ENCODE data around the gene DZIP3. TPM values are rescaled to one million over a fixed set of nuclear protein-coding genes. Genes with fewer than 3 reads are reported as not detected.

DZIP3 gene
- total RNA-seq, 1 donor from 2014 or later = 7.4 TPM

DNA sequence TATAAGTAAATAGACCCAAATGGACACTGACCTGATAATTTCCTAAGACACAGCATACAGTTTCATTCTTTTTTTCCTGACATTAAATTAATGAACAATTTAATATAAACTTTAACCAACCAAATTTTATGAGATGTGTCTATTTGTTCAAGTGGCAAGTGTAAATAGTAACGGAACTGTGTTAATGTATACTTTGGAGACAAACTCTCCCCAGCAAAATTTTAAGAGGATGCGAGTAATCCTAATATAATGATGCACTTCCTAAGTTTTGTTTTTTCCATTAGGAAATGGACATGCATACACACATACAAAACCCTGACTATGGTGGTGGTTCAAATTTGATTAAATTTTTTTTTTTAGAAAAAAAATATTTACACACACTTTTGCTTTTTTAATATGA lies 40.6 kb upstream of the DZIP3 start:
- TF ChIP-seq POLR2AphosphoS5 (IDR thresholded peaks at IDR 0.05; ENCODE audit: insufficient read depth in 1 of 2, low read depth in 1 of 2) (no peak), POLR2A (IDR thresholded peaks at IDR 0.05) (no peak)
- TF ChIP-seq, protein P1, sequence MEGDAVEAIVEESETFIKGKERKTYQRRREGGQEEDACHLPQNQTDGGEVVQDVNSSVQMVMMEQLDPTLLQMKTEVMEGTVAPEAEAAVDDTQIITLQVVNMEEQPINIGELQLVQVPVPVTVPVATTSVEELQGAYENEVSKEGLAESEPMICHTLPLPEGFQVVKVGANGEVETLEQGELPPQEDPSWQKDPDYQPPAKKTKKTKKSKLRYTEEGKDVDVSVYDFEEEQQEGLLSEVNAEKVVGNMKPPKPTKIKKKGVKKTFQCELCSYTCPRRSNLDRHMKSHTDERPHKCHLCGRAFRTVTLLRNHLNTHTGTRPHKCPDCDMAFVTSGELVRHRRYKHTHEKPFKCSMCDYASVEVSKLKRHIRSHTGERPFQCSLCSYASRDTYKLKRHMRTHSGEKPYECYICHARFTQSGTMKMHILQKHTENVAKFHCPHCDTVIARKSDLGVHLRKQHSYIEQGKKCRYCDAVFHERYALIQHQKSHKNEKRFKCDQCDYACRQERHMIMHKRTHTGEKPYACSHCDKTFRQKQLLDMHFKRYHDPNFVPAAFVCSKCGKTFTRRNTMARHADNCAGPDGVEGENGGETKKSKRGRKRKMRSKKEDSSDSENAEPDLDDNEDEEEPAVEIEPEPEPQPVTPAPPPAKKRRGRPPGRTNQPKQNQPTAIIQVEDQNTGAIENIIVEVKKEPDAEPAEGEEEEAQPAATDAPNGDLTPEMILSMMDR (IDR thresholded peaks at IDR 0.05) = no peak
- intact Hi-C loops (cut with DNase I) = no loop called here
- Histone ChIP-seq H3K27me3 (no peaks in the 10 kb centered on the region), H3K4me1 (no peaks in the 10 kb centered on the region), H3K36me3 (no peaks in the 10 kb centered on the region), H3K4me3 (no peak overlapping the region), H3K9me3 (no peaks in the 10 kb centered on the region), H3K27ac (no peak overlapping the region)
- no peak for DNase-seq (ENCODE audit: extremely low spot score in 2 of 2)

DNA sequence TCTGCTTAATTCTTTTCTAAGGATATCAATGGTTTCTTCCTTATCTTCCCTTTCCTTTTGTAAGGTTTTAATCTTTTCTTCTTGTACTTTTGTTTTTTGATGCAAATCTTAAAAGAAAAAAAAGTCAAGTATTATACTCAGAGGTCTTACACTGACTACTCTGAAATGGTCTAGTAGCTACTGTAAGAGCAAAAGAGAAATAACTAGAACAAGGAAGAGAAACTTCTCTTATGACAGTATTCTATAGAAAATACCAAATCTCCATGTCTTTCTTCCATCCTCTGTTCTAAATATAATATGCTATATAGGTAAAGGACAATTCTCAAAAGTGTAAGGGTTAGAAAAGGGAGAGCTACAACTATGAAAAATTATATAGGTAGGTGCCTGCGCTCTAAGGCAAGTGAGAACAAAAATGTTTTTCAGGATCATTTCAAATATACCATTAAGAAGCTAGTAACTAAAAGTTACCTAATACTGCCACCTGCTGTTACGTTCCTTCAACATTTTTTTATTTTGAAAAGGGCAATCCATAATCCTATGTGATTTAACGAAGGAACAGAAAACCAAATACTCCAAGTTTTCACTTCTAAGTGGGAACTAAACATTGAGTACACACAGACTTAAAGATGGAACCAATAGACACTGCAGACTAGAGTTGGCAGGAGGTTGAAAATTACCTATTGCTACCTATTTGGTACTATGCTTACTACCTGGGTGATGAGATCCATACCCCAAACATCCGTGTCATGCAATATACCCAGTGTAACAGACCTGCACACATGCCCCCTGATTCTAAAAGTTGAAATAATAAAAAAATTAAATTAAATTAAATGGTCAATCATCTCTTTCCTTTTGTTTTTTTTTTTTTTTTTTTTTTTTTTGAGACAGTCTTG lies 37.0 kb upstream of the DZIP3 start:
- Histone ChIP-seq H3K9me3 (no peaks in the 10 kb centered on the region), H3K27me3 (no peaks in the 10 kb centered on the region), H3K36me3 (no peaks in the 10 kb centered on the region), H3K4me1 (no peaks in the 10 kb centered on the region), H3K4me3 (no peak overlapping the region), H3K27ac (no peak overlapping the region)
- TF ChIP-seq POLR2AphosphoS5 (IDR thresholded peaks at IDR 0.05; ENCODE audit: insufficient read depth in 1 of 2, low read depth in 1 of 2) (peak in 1 of 2 donors; percentile 11), POLR2A (IDR thresholded peaks at IDR 0.05) (no peak)
- TF ChIP-seq, protein P1 (IDR thresholded peaks at IDR 0.05) = peak in 2 of 3 experiments; percentile 52 to 62
- intact Hi-C loops (cut with DNase I) = loop anchor here (5.0 kb wide), 1 partner anchor 60 kb away; no protein-coding TSS in a partner anchor
- DNase-seq (ENCODE audit: extremely low spot score in 2 of 2) = no peak

DNA sequence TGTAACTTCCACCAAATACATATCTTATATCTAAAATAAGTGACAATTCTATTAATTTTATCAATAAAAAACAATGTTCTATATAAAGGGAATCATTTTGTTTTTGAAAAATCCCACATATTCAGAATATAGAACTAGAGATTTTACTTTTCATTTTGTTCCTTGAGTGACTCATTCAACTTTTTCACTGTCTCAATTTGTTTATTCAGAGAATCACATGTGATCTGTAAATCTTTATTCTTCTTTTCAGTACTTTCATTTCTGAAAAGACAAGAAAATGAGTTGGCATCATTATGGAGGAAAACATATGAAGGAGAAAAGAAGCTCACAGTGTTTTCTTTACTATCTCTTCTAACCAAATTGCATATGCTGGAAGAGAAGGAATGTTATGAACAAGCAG lies 35.3 kb upstream of the DZIP3 start:
- no peak for TF ChIP-seq POLR2A (IDR thresholded peaks at IDR 0.05)
- H3K27me3 ChIP-seq = no peaks in the 10 kb centered on the region
- H3K9me3 ChIP-seq = no peaks in the 10 kb centered on the region
- H3K27ac ChIP-seq = no peak overlapping the region
- intact Hi-C loops (cut with DNase I) = loop anchor here (5.0 kb wide), 1 partner anchor 62 kb away; no protein-coding TSS in a partner anchor
- no peaks in the 10 kb centered on the region for H3K4me1 ChIP-seq
- H3K36me3 ChIP-seq = no peaks in the 10 kb centered on the region
- no peak for DNase-seq (ENCODE audit: extremely low spot score in 2 of 2)
- no peak overlapping the region for H3K4me3 ChIP-seq

DNA sequence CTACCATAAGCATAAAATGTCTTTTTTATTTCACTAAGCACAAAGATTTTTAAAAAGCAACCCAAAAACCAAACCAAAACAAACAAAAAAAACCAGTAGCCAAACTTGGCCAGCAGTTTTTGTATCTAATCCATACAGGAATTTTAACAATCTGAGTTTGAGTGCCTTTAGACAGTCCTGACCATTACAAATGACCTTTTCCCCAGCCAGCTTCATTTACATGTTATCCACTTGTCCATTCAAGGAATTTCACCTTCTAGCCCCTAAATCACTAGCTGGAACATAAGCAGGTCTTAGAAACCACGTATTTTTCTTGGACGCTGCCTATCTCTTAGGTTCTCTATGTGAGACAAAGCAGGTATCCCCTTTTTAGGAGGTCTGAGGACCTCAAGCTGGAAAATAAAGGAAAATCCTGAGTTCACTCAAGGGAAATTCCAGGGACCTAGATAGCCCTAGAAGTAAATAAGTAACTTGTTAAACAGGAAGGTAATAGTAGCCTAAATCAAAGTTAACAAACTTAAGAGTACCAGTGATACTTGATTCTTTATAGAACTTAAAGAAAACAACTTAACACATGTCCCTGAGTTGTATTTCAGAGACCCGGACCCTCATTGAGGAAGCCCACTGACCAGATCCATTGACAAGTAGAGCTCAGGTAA lies 34.5 kb upstream of the DZIP3 start:
- no peaks in the 10 kb centered on the region for H3K36me3 ChIP-seq
- TF ChIP-seq, protein P1 (IDR thresholded peaks at IDR 0.05) = no peak
- TF ChIP-seq POLR2A (IDR thresholded peaks at IDR 0.05) = no peak
- TF ChIP-seq POLR2AphosphoS5 (IDR thresholded peaks at IDR 0.05; ENCODE audit: insufficient read depth in 1 of 2, low read depth in 1 of 2) = no peak
- H3K27me3 ChIP-seq = no peaks in the 10 kb centered on the region
- H3K4me3 ChIP-seq = no peak overlapping the region
- no peak for DNase-seq (ENCODE audit: extremely low spot score in 2 of 2)
- no peaks in the 10 kb centered on the region for H3K9me3 ChIP-seq
- intact Hi-C loops (cut with DNase I) = loop anchor here (5.0 kb wide), 1 partner anchor 63 kb away; no protein-coding TSS in a partner anchor
- no peaks in the 10 kb centered on the region for H3K4me1 ChIP-seq
- H3K27ac ChIP-seq = no peak overlapping the region

DNA sequence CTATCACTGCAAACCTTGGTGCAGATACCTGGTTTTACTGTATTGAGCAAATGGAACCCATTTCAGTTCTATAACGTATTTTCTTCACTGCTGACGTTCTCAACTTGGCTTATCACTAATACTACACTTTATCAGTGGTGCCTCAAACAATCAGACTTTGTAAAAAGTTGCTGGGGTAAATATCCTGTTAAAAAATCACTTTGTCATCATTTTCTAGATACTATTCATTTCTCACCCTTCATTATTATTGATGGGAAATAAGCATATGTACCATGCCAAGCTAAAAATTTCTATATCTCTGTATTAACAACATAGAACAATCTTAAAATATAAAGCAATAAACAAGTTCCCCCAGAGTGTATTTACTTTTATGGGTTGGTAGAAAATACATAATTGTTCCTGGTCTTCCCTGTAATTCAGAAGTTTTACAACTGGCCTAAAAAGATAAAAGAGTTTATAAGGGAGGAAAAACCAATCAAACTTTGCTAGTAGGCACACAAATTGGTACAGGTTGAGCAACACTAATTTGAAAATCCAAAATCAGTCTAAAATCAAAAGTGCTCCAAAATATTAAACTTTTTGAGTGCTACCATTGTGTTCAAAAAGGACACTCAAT lies 33.4 kb upstream of the DZIP3 start:
- TF ChIP-seq POLR2AphosphoS5 (IDR thresholded peaks at IDR 0.05; ENCODE audit: insufficient read depth in 1 of 2, low read depth in 1 of 2) = no peak
- TF ChIP-seq, protein P1 (IDR thresholded peaks at IDR 0.05) = no peak
- no peak for TF ChIP-seq POLR2A (IDR thresholded peaks at IDR 0.05)
- no peaks in the 10 kb centered on the region for H3K27me3 ChIP-seq
- H3K27ac ChIP-seq = no peak overlapping the region
- H3K4me3 ChIP-seq = no peak overlapping the region
- no peaks in the 10 kb centered on the region for H3K4me1 ChIP-seq
- intact Hi-C loops (cut with DNase I) = no loop called here
- no peaks in the 10 kb centered on the region for H3K36me3 ChIP-seq
- no peaks in the 10 kb centered on the region for H3K9me3 ChIP-seq
- DNase-seq (ENCODE audit: extremely low spot score in 2 of 2) = no peak

Measured in vagina (tissue), 2 donors.